HEK293 (cell line): ENCODE results near the gene PCDHAC2.
A peak's percentile ranks its signal among the peaks of the same experiment; 100 is the strongest.

Experiments
- GLI4 ChIP-seq: fragments of 450-650 bp; formaldehyde crosslinking; IDR thresholded peaks from 2 replicates; pipeline ENCODE4 v1.5.1; 2016; ENCODE audit warnings: missing biosample characterization, missing genetic modification characterization
- GLIS1 ChIP-seq: fragments of 450-650 bp; formaldehyde crosslinking; IDR thresholded peaks from 2 replicates; pipeline ENCODE4 v1.5.1; 2016; ENCODE audit warnings: missing biosample characterization, missing genetic modification characterization
- HOXA7 ChIP-seq: sonication (generic); formaldehyde crosslinking; IDR thresholded peaks from 2 replicates; pipeline ENCODE4 v1.8.1; 2022; ENCODE audit warnings: missing genetic modification reagents, borderline replicate concordance
- OVOL3 ChIP-seq: fragments of 450-650 bp; formaldehyde crosslinking; IDR thresholded peaks from 2 replicates; pipeline ENCODE4 v1.5.1; 2016; ENCODE audit warnings: missing biosample characterization, missing genetic modification characterization
- YY2 ChIP-seq: fragments of 450-650 bp; formaldehyde crosslinking; IDR thresholded peaks from 2 replicates; pipeline ENCODE4 v1.5.1; 2016; ENCODE audit warnings: missing biosample characterization, missing genetic modification characterization
- ZIC2 ChIP-seq: fragments of 450-650 bp; formaldehyde crosslinking; IDR thresholded peaks from 2 replicates; pipeline ENCODE4 v1.5.1; 2016; ENCODE audit warnings: missing biosample characterization, missing genetic modification characterization
- ZNF112 ChIP-seq: fragments of 450-650 bp; formaldehyde crosslinking; IDR thresholded peaks from 2 replicates; pipeline ENCODE4 v1.5.0; 2017; ENCODE audit warnings: missing biosample characterization, missing genetic modification characterization
- ZNF155 ChIP-seq: fragments of 450-650 bp; formaldehyde crosslinking; IDR thresholded peaks from 2 replicates; pipeline ENCODE4 v1.5.1; 2016; ENCODE audit warnings: missing biosample characterization, missing genetic modification characterization
- ZNF169 ChIP-seq: fragments of 450-650 bp; formaldehyde crosslinking; IDR thresholded peaks from 2 replicates; pipeline ENCODE4 v1.5.1; 2016; ENCODE audit warnings: missing biosample characterization, missing genetic modification characterization
- ZNF223 ChIP-seq: fragments of 450-650 bp; formaldehyde crosslinking; IDR thresholded peaks from 2 replicates; pipeline ENCODE4 v1.5.1; 2016; ENCODE audit warnings: missing biosample characterization, missing genetic modification characterization
- ZNF366 ChIP-seq: fragments of 450-650 bp; formaldehyde crosslinking; conservative IDR thresholded peaks from 2 replicates; pipeline ENCODE4 v1.5.1; 2016; ENCODE audit warnings: missing biosample characterization, missing genetic modification characterization
- ZNF426 ChIP-seq: fragments of 450-650 bp; formaldehyde crosslinking; IDR thresholded peaks from 2 replicates; pipeline ENCODE4 v1.5.1; 2017; ENCODE audit warnings: missing biosample characterization, missing genetic modification characterization, mild to moderate bottlenecking, inconsistent platforms, moderate library complexity
- ZNF473 ChIP-seq: fragments of 450-650 bp; formaldehyde crosslinking; IDR thresholded peaks from 2 replicates; pipeline ENCODE4 v1.5.1; 2017; ENCODE audit warnings: missing biosample characterization, missing genetic modification characterization
- ZNF501 ChIP-seq: fragments of 450-650 bp; formaldehyde crosslinking; IDR thresholded peaks from 2 replicates; pipeline ENCODE4 v1.5.1; 2016; ENCODE audit warnings: missing biosample characterization, missing genetic modification characterization
- ZNF555 ChIP-seq: fragments of 450-650 bp; formaldehyde crosslinking; conservative IDR thresholded peaks from 2 replicates; pipeline ENCODE4 v1.5.1; 2017; ENCODE audit warnings: missing biosample characterization, mild to moderate bottlenecking, missing genetic modification characterization, inconsistent platforms
- ZNF561 ChIP-seq: fragments of 450-650 bp; IDR thresholded peaks from 2 replicates; pipeline ENCODE4 v1.5.1; 2018; ENCODE audit warnings: missing biosample characterization, missing genetic modification characterization, borderline replicate concordance
- ZNF621 ChIP-seq: fragments of 450-650 bp; formaldehyde crosslinking; IDR thresholded peaks from 2 replicates; pipeline ENCODE4 v1.5.1; 2017; ENCODE audit warnings: missing biosample characterization, missing genetic modification characterization
- ZNF776 ChIP-seq: fragments of 450-650 bp; formaldehyde crosslinking; IDR thresholded peaks from 2 replicates; pipeline ENCODE4 v1.5.0; 2017; ENCODE audit warnings: missing biosample characterization, missing genetic modification characterization, borderline replicate concordance
- TF ChIP-seq, protein P1 (sequence below): fragments of 450-650 bp; formaldehyde crosslinking; IDR thresholded peaks from 2 replicates; pipeline ENCODE4 v1.5.1; 2017; ENCODE audit warnings: missing biosample characterization, missing genetic modification characterization
- TF ChIP-seq, protein P2 (sequence below): fragments of 450-650 bp; formaldehyde crosslinking; IDR thresholded peaks from 2 replicates; pipeline ENCODE4 v1.5.1; 2017; ENCODE audit warnings: missing biosample characterization, missing genetic modification characterization
- TF ChIP-seq, protein P3 (sequence below): fragments of 450-650 bp; formaldehyde crosslinking; IDR thresholded peaks from 2 replicates; pipeline ENCODE4 v1.5.1; 2016; ENCODE audit warnings: missing biosample characterization, missing genetic modification characterization
- TF ChIP-seq, protein P4 (sequence below): fragments of 450-650 bp; formaldehyde crosslinking; IDR thresholded peaks from 2 replicates; pipeline ENCODE4 v1.5.1; 2016; ENCODE audit warnings: missing biosample characterization, missing genetic modification characterization, low read depth
- TF ChIP-seq, protein P5 (sequence below): fragments of 450-650 bp; formaldehyde crosslinking; IDR thresholded peaks from 2 replicates; pipeline ENCODE4 v1.5.1; 2016; ENCODE audit warnings: missing biosample characterization, missing genetic modification characterization
- TF ChIP-seq, protein P6 (sequence below): fragments of 450-650 bp; formaldehyde crosslinking; IDR thresholded peaks from 2 replicates; pipeline ENCODE4 v1.5.1; 2016; ENCODE audit warnings: missing biosample characterization, missing genetic modification characterization
- TF ChIP-seq, protein P7 (sequence below): fragments of 450-650 bp; formaldehyde crosslinking; IDR thresholded peaks from 2 replicates; pipeline ENCODE4 v1.5.1; 2017; ENCODE audit warnings: missing biosample characterization, missing genetic modification characterization
- TF ChIP-seq, protein P8 (sequence below): fragments of 450-650 bp; IDR thresholded peaks from 2 replicates; pipeline ENCODE4 v1.5.1; 2018; ENCODE audit warnings: missing biosample characterization, missing genetic modification characterization

PCDHAC2 gene

DNA sequence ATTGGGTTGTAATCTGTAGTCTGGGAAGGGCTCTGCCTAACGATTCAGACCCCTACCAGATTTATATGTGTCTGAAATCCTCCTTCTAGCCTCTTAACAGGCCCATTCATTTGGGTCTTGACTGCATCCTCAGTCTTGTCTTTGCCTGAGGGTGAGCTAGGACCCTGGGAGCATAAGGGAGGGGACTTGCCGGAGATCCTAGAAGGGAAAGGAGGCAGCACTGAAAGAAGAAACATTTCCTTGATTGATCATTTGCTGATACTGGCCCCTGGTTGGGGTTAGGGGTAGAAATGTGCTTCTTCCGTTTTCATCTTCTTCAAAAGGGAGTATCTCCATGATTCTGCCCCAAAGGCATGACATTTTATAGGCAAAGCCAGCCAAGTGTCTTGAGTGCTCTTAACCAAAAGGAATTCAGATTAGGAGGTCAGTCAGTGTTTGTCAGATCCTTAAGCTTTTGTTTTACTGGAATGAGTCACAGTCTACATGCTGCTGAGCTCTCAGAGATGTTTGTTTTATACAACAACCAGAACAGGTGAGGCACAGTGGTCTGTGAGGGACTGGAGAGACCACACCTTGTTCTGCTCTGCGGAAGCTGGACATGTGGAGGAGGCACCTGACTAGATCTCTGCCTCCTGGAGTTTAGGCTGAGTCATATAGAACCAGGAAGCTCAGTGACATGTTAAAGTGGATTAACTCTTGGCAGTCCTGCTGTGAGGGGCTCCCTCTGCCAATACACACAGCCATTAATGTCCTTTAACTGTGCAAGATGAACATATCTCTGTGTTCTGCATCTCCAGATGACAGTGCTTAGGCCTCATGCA lies 37.7 kb downstream of the PCDHAC2 start (continued):
- TF ChIP-seq, protein P1, sequence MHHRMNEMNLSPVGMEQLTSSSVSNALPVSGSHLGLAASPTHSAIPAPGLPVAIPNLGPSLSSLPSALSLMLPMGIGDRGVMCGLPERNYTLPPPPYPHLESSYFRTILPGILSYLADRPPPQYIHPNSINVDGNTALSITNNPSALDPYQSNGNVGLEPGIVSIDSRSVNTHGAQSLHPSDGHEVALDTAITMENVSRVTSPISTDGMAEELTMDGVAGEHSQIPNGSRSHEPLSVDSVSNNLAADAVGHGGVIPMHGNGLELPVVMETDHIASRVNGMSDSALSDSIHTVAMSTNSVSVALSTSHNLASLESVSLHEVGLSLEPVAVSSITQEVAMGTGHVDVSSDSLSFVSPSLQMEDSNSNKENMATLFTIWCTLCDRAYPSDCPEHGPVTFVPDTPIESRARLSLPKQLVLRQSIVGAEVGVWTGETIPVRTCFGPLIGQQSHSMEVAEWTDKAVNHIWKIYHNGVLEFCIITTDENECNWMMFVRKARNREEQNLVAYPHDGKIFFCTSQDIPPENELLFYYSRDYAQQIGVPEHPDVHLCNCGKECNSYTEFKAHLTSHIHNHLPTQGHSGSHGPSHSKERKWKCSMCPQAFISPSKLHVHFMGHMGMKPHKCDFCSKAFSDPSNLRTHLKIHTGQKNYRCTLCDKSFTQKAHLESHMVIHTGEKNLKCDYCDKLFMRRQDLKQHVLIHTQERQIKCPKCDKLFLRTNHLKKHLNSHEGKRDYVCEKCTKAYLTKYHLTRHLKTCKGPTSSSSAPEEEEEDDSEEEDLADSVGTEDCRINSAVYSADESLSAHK: no peak
- TF ChIP-seq ZNF426 (tag by site-specific recombination): no peak
- TF ChIP-seq ZIC2 (tag by site-specific recombination): peak; percentile 89
- no peak for TF ChIP-seq ZNF169 (tag by site-specific recombination)
- no peak for TF ChIP-seq ZNF223
- TF ChIP-seq, protein P2, sequence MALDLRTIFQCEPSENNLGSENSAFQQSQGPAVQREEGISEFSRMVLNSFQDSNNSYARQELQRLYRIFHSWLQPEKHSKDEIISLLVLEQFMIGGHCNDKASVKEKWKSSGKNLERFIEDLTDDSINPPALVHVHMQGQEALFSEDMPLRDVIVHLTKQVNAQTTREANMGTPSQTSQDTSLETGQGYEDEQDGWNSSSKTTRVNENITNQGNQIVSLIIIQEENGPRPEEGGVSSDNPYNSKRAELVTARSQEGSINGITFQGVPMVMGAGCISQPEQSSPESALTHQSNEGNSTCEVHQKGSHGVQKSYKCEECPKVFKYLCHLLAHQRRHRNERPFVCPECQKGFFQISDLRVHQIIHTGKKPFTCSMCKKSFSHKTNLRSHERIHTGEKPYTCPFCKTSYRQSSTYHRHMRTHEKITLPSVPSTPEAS (tag by site-specific recombination): no peak
- no peak for TF ChIP-seq ZNF555
- TF ChIP-seq, protein P3, sequence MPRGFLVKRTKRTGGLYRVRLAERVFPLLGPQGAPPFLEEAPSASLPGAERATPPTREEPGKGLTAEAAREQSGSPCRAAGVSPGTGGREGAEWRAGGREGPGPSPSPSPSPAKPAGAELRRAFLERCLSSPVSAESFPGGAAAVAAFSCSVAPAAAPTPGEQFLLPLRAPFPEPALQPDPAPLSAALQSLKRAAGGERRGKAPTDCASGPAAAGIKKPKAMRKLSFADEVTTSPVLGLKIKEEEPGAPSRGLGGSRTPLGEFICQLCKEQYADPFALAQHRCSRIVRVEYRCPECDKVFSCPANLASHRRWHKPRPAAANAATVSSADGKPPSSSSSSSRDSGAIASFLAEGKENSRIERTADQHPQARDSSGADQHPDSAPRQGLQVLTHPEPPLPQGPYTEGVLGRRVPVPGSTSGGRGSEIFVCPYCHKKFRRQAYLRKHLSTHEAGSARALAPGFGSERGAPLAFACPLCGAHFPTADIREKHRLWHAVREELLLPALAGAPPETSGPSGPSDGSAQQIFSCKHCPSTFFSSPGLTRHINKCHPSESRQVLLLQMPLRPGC (tag by site-specific recombination): no peak
- TF ChIP-seq GLIS1: peak; percentile 88
- TF ChIP-seq, protein P4, sequence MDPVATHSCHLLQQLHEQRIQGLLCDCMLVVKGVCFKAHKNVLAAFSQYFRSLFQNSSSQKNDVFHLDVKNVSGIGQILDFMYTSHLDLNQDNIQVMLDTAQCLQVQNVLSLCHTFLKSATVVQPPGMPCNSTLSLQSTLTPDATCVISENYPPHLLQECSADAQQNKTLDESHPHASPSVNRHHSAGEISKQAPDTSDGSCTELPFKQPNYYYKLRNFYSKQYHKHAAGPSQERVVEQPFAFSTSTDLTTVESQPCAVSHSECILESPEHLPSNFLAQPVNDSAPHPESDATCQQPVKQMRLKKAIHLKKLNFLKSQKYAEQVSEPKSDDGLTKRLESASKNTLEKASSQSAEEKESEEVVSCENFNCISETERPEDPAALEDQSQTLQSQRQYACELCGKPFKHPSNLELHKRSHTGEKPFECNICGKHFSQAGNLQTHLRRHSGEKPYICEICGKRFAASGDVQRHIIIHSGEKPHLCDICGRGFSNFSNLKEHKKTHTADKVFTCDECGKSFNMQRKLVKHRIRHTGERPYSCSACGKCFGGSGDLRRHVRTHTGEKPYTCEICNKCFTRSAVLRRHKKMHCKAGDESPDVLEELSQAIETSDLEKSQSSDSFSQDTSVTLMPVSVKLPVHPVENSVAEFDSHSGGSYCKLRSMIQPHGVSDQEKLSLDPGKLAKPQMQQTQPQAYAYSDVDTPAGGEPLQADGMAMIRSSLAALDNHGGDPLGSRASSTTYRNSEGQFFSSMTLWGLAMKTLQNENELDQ: no peak
- TF ChIP-seq ZNF473 (tag by site-specific recombination): no peak
- TF ChIP-seq, protein P5, sequence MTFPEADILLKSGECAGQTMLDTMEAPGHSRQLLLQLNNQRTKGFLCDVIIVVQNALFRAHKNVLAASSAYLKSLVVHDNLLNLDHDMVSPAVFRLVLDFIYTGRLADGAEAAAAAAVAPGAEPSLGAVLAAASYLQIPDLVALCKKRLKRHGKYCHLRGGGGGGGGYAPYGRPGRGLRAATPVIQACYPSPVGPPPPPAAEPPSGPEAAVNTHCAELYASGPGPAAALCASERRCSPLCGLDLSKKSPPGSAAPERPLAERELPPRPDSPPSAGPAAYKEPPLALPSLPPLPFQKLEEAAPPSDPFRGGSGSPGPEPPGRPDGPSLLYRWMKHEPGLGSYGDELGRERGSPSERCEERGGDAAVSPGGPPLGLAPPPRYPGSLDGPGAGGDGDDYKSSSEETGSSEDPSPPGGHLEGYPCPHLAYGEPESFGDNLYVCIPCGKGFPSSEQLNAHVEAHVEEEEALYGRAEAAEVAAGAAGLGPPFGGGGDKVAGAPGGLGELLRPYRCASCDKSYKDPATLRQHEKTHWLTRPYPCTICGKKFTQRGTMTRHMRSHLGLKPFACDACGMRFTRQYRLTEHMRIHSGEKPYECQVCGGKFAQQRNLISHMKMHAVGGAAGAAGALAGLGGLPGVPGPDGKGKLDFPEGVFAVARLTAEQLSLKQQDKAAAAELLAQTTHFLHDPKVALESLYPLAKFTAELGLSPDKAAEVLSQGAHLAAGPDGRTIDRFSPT (tag by site-specific recombination): no peak; the same call in none of the 2 replicates
- no peak for TF ChIP-seq ZNF366 (tag by site-specific recombination)
- TF ChIP-seq ZNF776 (tag by site-specific recombination): no peak
- TF ChIP-seq OVOL3 (tag by site-specific recombination): no peak
- no peak for TF ChIP-seq YY2 (tag by site-specific recombination)
- TF ChIP-seq, protein P6, sequence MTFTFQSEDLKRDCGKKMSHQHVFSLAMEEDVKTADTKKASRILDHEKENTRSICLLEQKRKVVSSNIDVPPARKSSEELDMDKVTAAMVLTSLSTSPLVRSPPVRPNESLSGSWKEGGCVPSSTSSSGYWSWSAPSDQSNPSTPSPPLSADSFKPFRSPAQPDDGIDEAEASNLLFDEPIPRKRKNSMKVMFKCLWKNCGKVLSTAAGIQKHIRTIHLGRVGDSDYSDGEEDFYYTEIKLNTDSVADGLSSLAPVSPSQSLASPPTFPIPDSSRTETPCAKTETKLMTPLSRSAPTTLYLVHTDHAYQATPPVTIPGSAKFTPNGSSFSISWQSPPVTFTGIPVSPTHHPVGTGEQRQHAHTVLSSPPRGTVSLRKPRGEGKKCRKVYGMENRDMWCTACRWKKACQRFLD (tag by site-specific recombination): no peak
- no peak for TF ChIP-seq HOXA7 (CRISPR knock-in tag)
- TF ChIP-seq ZNF112 (tag by site-specific recombination): no peak
- TF ChIP-seq ZNF621 (tag by site-specific recombination): no peak
- TF ChIP-seq GLI4: no peak
- TF ChIP-seq ZNF155: no peak
- TF ChIP-seq, protein P7, sequence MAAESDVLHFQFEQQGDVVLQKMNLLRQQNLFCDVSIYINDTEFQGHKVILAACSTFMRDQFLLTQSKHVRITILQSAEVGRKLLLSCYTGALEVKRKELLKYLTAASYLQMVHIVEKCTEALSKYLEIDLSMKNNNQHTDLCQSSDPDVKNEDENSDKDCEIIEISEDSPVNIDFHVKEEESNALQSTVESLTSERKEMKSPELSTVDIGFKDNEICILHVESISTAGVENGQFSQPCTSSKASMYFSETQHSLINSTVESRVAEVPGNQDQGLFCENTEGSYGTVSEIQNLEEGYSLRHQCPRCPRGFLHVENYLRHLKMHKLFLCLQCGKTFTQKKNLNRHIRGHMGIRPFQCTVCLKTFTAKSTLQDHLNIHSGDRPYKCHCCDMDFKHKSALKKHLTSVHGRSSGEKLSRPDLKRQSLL (tag by site-specific recombination): no peak
- no peak for TF ChIP-seq ZNF501
- TF ChIP-seq, protein P8, sequence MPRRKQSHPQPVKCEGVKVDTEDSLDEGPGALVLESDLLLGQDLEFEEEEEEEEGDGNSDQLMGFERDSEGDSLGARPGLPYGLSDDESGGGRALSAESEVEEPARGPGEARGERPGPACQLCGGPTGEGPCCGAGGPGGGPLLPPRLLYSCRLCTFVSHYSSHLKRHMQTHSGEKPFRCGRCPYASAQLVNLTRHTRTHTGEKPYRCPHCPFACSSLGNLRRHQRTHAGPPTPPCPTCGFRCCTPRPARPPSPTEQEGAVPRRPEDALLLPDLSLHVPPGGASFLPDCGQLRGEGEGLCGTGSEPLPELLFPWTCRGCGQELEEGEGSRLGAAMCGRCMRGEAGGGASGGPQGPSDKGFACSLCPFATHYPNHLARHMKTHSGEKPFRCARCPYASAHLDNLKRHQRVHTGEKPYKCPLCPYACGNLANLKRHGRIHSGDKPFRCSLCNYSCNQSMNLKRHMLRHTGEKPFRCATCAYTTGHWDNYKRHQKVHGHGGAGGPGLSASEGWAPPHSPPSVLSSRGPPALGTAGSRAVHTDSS (tag by site-specific recombination): no peak
- no peak for TF ChIP-seq ZNF561 (tag by site-specific recombination)
